ENCODE results near the gene COL1A2. TPM values are rescaled to one million over a fixed set of nuclear protein-coding genes. Genes with fewer than 3 reads are reported as not detected.

The COL1A2 gene
- total and polyA plus RNA-seq, 2 experiments from 2014 or later = 1,836 to 2,200 TPM

DNA sequence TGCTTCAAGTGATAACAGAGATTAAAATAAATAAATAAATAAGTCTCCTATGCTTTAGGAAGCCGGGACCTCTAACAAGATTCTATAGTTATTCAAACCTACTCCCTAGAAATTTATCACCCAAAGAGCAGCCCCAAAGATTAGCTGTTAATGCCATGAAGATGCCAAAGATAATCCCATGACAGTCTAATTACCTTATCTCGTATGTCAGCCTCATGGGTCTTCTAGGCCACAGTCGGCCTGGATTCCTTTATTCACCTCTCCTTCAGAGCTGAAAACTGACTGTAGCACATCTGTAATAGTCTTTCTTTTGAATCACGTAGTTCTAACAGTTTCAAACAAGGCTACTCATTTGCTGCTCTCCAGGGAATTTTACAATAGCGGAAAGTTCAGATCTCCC, 24.2 kb downstream of the COL1A2 start:
- Histone ChIP-seq H3K4me2 (no peak overlapping the region), H3K9me2 (replicated peaks; ENCODE audit: insufficient read depth) (no peaks in the 10 kb centered on the region), H3K27ac (peak overlapping the region; percentile 55), H2AFZ (no peak overlapping the region), H4K20me1 (ENCODE audit: insufficient read depth, poor library complexity, severe bottlenecking) (peaks cover 20% of the 10 kb centered on the region), H3K4me3 (no peak overlapping the region), H3K36me3 (replicated peaks; ENCODE audit: insufficient read depth, low read depth) (peaks cover 3% of the 10 kb centered on the region), H3K27me3 (no peaks in the 10 kb centered on the region), H3K79me2 (no peaks in the 10 kb centered on the region), H3K4me1 (ENCODE audit: insufficient read depth) (peaks cover 14% of the 10 kb centered on the region), H3K9me3 (ENCODE audit: low read depth) (no peaks in the 10 kb centered on the region)
- no peak for TF ChIP-seq EZH2phosphoT487 (IDR thresholded peaks at IDR 0.05; ENCODE audit: low read depth, severe bottlenecking, unreplicated experiment)
- no peak for TF ChIP-seq EZH2 (IDR thresholded peaks at IDR 0.05; ENCODE audit: borderline replicate concordance)
- TF ChIP-seq, protein P1, sequence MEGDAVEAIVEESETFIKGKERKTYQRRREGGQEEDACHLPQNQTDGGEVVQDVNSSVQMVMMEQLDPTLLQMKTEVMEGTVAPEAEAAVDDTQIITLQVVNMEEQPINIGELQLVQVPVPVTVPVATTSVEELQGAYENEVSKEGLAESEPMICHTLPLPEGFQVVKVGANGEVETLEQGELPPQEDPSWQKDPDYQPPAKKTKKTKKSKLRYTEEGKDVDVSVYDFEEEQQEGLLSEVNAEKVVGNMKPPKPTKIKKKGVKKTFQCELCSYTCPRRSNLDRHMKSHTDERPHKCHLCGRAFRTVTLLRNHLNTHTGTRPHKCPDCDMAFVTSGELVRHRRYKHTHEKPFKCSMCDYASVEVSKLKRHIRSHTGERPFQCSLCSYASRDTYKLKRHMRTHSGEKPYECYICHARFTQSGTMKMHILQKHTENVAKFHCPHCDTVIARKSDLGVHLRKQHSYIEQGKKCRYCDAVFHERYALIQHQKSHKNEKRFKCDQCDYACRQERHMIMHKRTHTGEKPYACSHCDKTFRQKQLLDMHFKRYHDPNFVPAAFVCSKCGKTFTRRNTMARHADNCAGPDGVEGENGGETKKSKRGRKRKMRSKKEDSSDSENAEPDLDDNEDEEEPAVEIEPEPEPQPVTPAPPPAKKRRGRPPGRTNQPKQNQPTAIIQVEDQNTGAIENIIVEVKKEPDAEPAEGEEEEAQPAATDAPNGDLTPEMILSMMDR (IDR thresholded peaks at IDR 0.05; ENCODE audit: poor library complexity) = no peak
- 70% methylated on average over 5 of the region's 5 CpGs for WGBS (ENCODE audit: low lambda C conversion rate, missing lambda C conversion rate)
- DNase-seq (ENCODE audit: low spot score) = no peak

GRCh38 chr7:94420328-94420727, 25.6 kb downstream of the COL1A2 start:
- peak overlapping the region; percentile 55 for H3K27ac ChIP-seq
- H3K36me3 ChIP-seq (replicated peaks; ENCODE audit: insufficient read depth, low read depth) = peaks cover 3% of the 10 kb centered on the region
- no peaks in the 10 kb centered on the region for H3K9me2 ChIP-seq (replicated peaks; ENCODE audit: insufficient read depth)
- H3K4me3 ChIP-seq = no peak overlapping the region
- H3K4me1 ChIP-seq (ENCODE audit: insufficient read depth) = peaks cover 14% of the 10 kb centered on the region
- H3K27me3 ChIP-seq = no peaks in the 10 kb centered on the region
- H4K20me1 ChIP-seq (ENCODE audit: insufficient read depth, poor library complexity, severe bottlenecking) = peaks cover 28% of the 10 kb centered on the region
- H2AFZ ChIP-seq = no peak overlapping the region
- no peaks in the 10 kb centered on the region for H3K79me2 ChIP-seq
- WGBS (ENCODE audit: low lambda C conversion rate, missing lambda C conversion rate) = 83% methylated on average over 6 of the region's 6 CpGs
- H3K4me2 ChIP-seq = no peak overlapping the region
- DNase-seq (ENCODE audit: low spot score) = no peak
- no peak for TF ChIP-seq EZH2 (IDR thresholded peaks at IDR 0.05; ENCODE audit: borderline replicate concordance)
- TF ChIP-seq EZH2phosphoT487 (IDR thresholded peaks at IDR 0.05; ENCODE audit: low read depth, severe bottlenecking, unreplicated experiment) = no peak
- TF ChIP-seq, protein P1 (IDR thresholded peaks at IDR 0.05; ENCODE audit: poor library complexity) = no peak
- H3K9me3 ChIP-seq (ENCODE audit: low read depth) = no peaks in the 10 kb centered on the region

DNA sequence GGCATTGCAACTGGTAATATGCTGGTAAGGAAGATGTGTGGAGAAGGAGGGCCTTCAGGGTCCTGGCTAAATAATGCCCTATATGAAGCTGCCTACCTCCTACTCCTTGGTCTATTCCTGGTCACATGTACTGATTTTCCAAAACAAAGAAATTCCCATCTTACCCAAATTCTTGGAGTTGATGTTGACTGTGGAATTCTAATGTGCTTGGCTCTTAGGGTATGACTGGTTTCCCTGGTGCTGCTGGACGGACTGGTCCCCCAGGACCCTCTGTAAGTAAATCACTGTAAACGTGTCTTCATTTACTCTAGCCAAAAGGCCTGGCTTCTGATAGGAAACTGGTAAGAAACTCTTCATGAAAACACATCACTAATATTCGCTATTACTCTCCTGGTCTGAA, 27.0 kb downstream of the COL1A2 start:
- H3K79me2 ChIP-seq = no peaks in the 10 kb centered on the region
- 84% methylated on average over 3 of the region's 3 CpGs for WGBS (ENCODE audit: low lambda C conversion rate, missing lambda C conversion rate)
- peaks cover 28% of the 10 kb centered on the region for H4K20me1 ChIP-seq (ENCODE audit: insufficient read depth, poor library complexity, severe bottlenecking)
- no peaks in the 10 kb centered on the region for H3K27me3 ChIP-seq
- H3K4me3 ChIP-seq = no peak overlapping the region
- H3K9me2 ChIP-seq (replicated peaks; ENCODE audit: insufficient read depth) = no peaks in the 10 kb centered on the region
- DNase-seq (ENCODE audit: low spot score) = no peak
- no peak overlapping the region for H2AFZ ChIP-seq
- H3K4me2 ChIP-seq = no peak overlapping the region
- H3K36me3 ChIP-seq (replicated peaks; ENCODE audit: insufficient read depth, low read depth) = peaks cover 3% of the 10 kb centered on the region
- peaks cover 9% of the 10 kb centered on the region for H3K4me1 ChIP-seq (ENCODE audit: insufficient read depth)
- no peaks in the 10 kb centered on the region for H3K9me3 ChIP-seq (ENCODE audit: low read depth)
- no peak for TF ChIP-seq EZH2phosphoT487 (IDR thresholded peaks at IDR 0.05; ENCODE audit: low read depth, severe bottlenecking, unreplicated experiment)
- H3K27ac ChIP-seq = peak overlapping the region; percentile 11

GRCh38 chr7:94422136-94422535, 27.4 kb downstream of the COL1A2 start:
- H3K4me3 ChIP-seq = no peak overlapping the region
- H3K9me3 ChIP-seq (ENCODE audit: low read depth) = no peaks in the 10 kb centered on the region
- no peak overlapping the region for H2AFZ ChIP-seq
- peaks cover 3% of the 10 kb centered on the region for H3K36me3 ChIP-seq (replicated peaks; ENCODE audit: insufficient read depth, low read depth)
- no peaks in the 10 kb centered on the region for H3K9me2 ChIP-seq (replicated peaks; ENCODE audit: insufficient read depth)
- no peak for DNase-seq (ENCODE audit: low spot score)
- H3K4me1 ChIP-seq (ENCODE audit: insufficient read depth) = peaks cover 9% of the 10 kb centered on the region
- no peak overlapping the region for H3K4me2 ChIP-seq
- peak overlapping the region; percentile 11 for H3K27ac ChIP-seq
- H3K79me2 ChIP-seq = no peaks in the 10 kb centered on the region
- no peaks in the 10 kb centered on the region for H3K27me3 ChIP-seq
- TF ChIP-seq EZH2phosphoT487 (IDR thresholded peaks at IDR 0.05; ENCODE audit: low read depth, severe bottlenecking, unreplicated experiment) (no peak), EZH2 (IDR thresholded peaks at IDR 0.05; ENCODE audit: borderline replicate concordance) (no peak)
- TF ChIP-seq, protein P1 (IDR thresholded peaks at IDR 0.05; ENCODE audit: poor library complexity) = no peak
- peaks cover 28% of the 10 kb centered on the region for H4K20me1 ChIP-seq (ENCODE audit: insufficient read depth, poor library complexity, severe bottlenecking)
- 75% methylated on average over 1 of the region's 1 CpG for WGBS (ENCODE audit: low lambda C conversion rate, missing lambda C conversion rate)

Measured in hepatocyte (in vitro differentiated cells).